Fibroblast of pulmonary artery (primary cell): ENCODE data around the gene RASL11B.
A peak's percentile ranks its signal among the peaks of the same experiment; 100 is the strongest.

ENCODE experiments used
- DNase-seq: peaks from one replicate; pipeline ENCODE4 v3.0.0-alpha.2; 2010; ENCODE audit warnings: low read depth
- H3K4me3 ChIP-seq: replicated peaks from 2 replicates; pipeline ENCODE4 v1.5.1; 2011; ENCODE audit warnings: low read depth, mild to moderate bottlenecking, control low read depth, low read length, moderate library complexity
- CTCF ChIP-seq: IDR thresholded peaks from 2 replicates; pipeline ENCODE4 v1.5.1; 2011; ENCODE audit warnings: mild to moderate bottlenecking, control low read depth, low read length, inconsistent platforms; ENCODE audit errors: missing control alignments

Gene RASL11B

GRCh38 chr4:52865300-52865699, 3.2 kb downstream of the RASL11B start:
- no peak overlapping the region for H3K4me3 ChIP-seq
- no peak for DNase-seq
- TF ChIP-seq CTCF: no peak

GRCh38 chr4:52866734-52867133, 4.6 kb downstream of the RASL11B start:
- TF ChIP-seq CTCF: no peak
- no peak overlapping the region for H3K4me3 ChIP-seq
- DNase-seq: no peak

DNA sequence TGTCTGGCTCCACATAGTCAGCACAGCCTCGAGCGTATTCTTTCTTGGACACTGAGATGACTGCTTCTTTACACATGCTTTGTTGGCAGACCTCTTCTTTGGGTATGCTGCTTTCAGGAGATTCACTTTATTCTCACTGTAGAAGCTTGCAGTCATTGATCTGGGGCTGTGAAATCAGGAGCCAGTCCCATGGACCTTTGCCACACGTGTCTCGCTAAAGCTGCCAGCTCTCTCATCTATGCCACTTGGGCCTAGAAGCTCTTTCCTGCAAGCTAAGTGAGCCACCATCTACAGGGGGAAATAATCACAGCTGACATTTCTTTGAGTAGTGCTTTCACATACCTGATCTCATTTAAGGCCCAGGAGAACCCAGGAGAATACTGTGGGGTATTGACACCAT, 5.0 kb downstream of the RASL11B start:
- TF ChIP-seq CTCF: no peak
- no peak for DNase-seq
- H3K4me3 ChIP-seq: no peak overlapping the region

DNA sequence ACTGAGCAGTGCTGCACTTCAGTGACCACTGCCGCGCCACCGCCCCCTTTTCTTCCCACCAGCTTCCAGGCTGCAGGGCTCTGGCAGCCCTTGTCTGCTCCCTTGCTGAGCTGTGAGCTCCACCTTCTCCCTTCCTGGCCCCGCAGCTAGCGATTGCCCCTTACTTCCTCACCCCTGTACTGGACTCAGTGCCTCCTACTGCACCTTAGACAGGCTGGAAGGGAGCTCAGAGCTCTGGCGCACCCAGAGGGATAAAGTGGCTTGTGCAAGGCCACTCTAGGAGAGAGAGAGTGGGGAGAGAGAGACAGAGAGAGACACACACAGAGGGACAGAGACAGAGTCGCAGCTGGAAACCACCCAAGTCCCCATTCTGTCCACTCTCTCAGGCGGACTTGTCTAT, 6.0 kb downstream of the RASL11B start:
- no peak for TF ChIP-seq CTCF
- H3K4me3 ChIP-seq: no peak overlapping the region
- DNase-seq: no peak

DNA sequence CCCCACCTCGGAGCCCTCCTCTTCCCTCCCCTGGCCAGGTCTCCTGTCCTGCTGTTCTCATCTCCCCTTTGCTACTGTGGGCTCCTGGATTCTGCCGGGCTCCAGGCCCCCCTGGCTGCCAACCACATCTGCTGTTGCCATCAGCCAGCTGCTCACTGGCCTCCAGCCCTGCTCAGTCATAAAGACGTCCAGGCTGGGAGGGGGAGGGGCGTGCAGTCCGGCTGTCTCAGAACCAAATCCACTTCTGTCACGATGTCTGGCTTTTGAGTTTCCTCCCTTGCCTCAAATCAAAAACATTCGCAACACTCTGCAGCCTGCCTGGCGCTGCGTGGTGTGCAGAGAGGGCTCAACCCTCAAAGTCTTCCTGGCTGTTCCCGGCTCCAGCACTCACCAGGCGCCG, 7.1 kb downstream of the RASL11B start:
- no peak for TF ChIP-seq CTCF
- peak; percentile 45 for DNase-seq
- H3K4me3 ChIP-seq: no peak overlapping the region

GRCh38 chr4:52869656-52870055, 7.5 kb downstream of the RASL11B start:
- DNase-seq: no peak
- TF ChIP-seq CTCF: no peak
- no peak overlapping the region for H3K4me3 ChIP-seq

DNA sequence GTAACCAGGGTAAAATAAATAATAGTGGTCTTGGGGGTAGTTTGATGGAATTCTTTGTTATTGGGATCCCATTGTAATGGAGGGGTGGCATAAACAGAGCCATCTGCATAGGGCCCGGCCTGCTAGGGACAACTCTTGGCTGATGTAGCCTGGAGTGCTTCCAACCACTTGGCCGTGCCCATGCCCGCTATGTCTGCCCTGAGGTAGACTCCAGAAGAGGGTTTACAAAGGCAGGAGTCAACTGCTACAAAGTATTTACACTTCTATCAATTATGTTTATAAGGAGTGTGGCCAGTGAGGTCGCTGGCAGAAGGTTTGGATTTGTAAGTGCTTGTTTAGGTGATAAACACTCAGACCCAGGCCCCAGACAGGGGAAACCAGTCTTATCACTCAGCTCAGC, 8.1 kb downstream of the RASL11B start:
- DNase-seq: no peak
- no peak for TF ChIP-seq CTCF

More for the DNA sequence above, 8.1 kb downstream of the RASL11B start:
- H3K4me3 ChIP-seq: no peak overlapping the region
